Thyroid gland (tissue), 4 donors: ENCODE results near the gene CACNB4. TPM values are rescaled to one million over a fixed set of nuclear protein-coding genes. Genes with fewer than 3 reads are reported as not detected.
A peak's percentile ranks its signal among the peaks of the same experiment; 100 is the strongest.

ENCODE experiments used
- DNase-seq, 2 donors: peaks; one replicate each; pipeline ENCODE4 v3.0.0-alpha.2; 2019
- H3K27ac ChIP-seq, 3 donors: fragments of 200-600 bp; sonication (generic); 1 replicate in 2 of 3; 2 replicates in 1 of 3; pipeline ENCODE4 v1.5.1; 2016 to 2019; ENCODE audit warnings: mild to moderate bottlenecking in 1 of 3, moderate library complexity in 1 of 3
- H3K27me3 ChIP-seq: fragments of 200-600 bp; sonication (generic); one replicate; pipeline ENCODE4 v1.5.1; 2019
- H3K36me3 ChIP-seq, 2 donors: fragments of 200-600 bp; sonication (generic); one replicate each; pipeline ENCODE4 v1.5.1; 2016 to 2019
- H3K4me1 ChIP-seq, 2 donors: fragments of 200-600 bp; sonication (generic); one replicate each; pipeline ENCODE4 v1.5.1; 2017 to 2019
- H3K4me3 ChIP-seq, 3 donors: fragments of 200-600 bp; sonication (generic); replicated peaks in 1 of 3; 1 replicate in 2 of 3; 2 replicates in 1 of 3; pipeline ENCODE4 v1.5.1; 2016; ENCODE audit warnings: mild to moderate bottlenecking in 1 of 3
- H3K9me3 ChIP-seq: fragments of 200-600 bp; sonication (generic); one replicate; pipeline ENCODE4 v1.5.1; 2017
- CTCF ChIP-seq, 6 experiments: fragments of 200-600 bp in 3 of 6; fragments of 450-650 bp in 3 of 6; sonication (generic) in 3 of 6; IDR thresholded peaks; one replicate each; pipeline ENCODE4 v1.5.1; 2016 to 2019; ENCODE audit warnings: antibody characterized with exemption in 6 of 6, mild to moderate bottlenecking in 2 of 6, inconsistent platforms in 1 of 6, moderate library complexity in 1 of 6
- POLR2A ChIP-seq, 2 donors: fragments of 450-650 bp; IDR thresholded peaks; one replicate each; pipeline ENCODE4 v1.6.1; 2017; ENCODE audit warnings: antibody characterized with exemption in 2 of 2, mild to moderate bottlenecking in 2 of 2, moderate library complexity in 1 of 2
- WGBS, 2 donors: methylation state at CpG; one replicate each; pipeline ENCODE4 v1.1.5; 2017; 5-methylcytosine and 5-hydroxymethylcytosine counted together
- intact Hi-C: fragments of 100-400 bp; cut with DNase I; formaldehyde crosslinking; loops from one replicate; pipeline ENCODE4 v1.15.1; 2023
- total RNA-seq, 4 donors: library from RNA; depleted of rRNA; stranded (reverse); fragments of >200 nt; gene quantifications; one replicate each; pipeline ENCODE4 v1.2.3, GENCODE V29; 2016

Gene CACNB4
- total RNA-seq, 4 donors from 2014 or later = 3.0 to 3.6 (median 3.2) TPM

- H3K4me1 ChIP-seq = peaks cover 20 to 21% of the 10 kb centered on the region in 2 donors
- WGBS, 2 donors = 0% methylated on average over 12 to 27 of the region's 64 CpGs
- no peaks in the 10 kb centered on the region for H3K27me3 ChIP-seq
- H3K27ac ChIP-seq = peak within 1 kb of the TSS; percentile 64 to 87 (median 86)
- peak in 1 of 6 experiments; percentile 14 for TF ChIP-seq CTCF (IDR thresholded peaks at IDR 0.05)
- peak in 1 of 2 donors; percentile 96 for TF ChIP-seq POLR2A (IDR thresholded peaks at IDR 0.05)
- H3K36me3 ChIP-seq = no peaks in the 10 kb centered on the region
- H3K4me3 ChIP-seq = peak within 1 kb of the TSS; percentile 56 to 91 (median 77)
- H3K9me3 ChIP-seq = no peaks in the 10 kb centered on the region
- intact Hi-C loops = no loop called here
- peak; percentile 93 to 95 for DNase-seq
Measured at GRCh38 chr2:151828143-151828889, 270.5 kb downstream of the CACNB4 start, which contains the start of gene ARL5A. TSS of gene ARL5A (minus strand) at chr2:151828421. CDS start at chr2:151828176, 245 bp downstream.

GRCh38 chr2:151827564-151828142 is 271.2 kb downstream of the CACNB4 start:
- H3K27ac ChIP-seq = peak overlapping the region; percentile 64 to 87 (median 86)
- peak overlapping the region; percentile 56 to 91 (median 77) for H3K4me3 ChIP-seq
- no peaks in the 10 kb centered on the region for H3K27me3 ChIP-seq
- H3K4me1 ChIP-seq = peaks cover 20 to 21% of the 10 kb centered on the region in 2 donors
- intact Hi-C loops = no loop called here
- peak; percentile 39 to 42 for DNase-seq
- H3K9me3 ChIP-seq = no peaks in the 10 kb centered on the region
- H3K36me3 ChIP-seq = no peaks in the 10 kb centered on the region
- 0 to 1% methylated on average over 25 to 30 of the region's 38 CpGs for WGBS, 2 donors
- no peak for TF ChIP-seq POLR2A (IDR thresholded peaks at IDR 0.05)
- no peak for TF ChIP-seq CTCF (IDR thresholded peaks at IDR 0.05)

- no peaks in the 10 kb centered on the region for H3K27me3 ChIP-seq
- intact Hi-C loops = no loop called here
- H3K9me3 ChIP-seq = no peaks in the 10 kb centered on the region
- peak overlapping the region in 2 of 3 donors; percentile 77 to 91 for H3K4me3 ChIP-seq
- DNase-seq = no peak
- TF ChIP-seq POLR2A (IDR thresholded peaks at IDR 0.05) = no peak
- TF ChIP-seq CTCF (IDR thresholded peaks at IDR 0.05) = no peak
- H3K36me3 ChIP-seq = no peaks in the 10 kb centered on the region
- peak overlapping the region in 1 of 3 donors; percentile 87 for H3K27ac ChIP-seq
- peaks cover 20 to 21% of the 10 kb centered on the region in 2 donors for H3K4me1 ChIP-seq
- 61 to 66% methylated on average over 6 of the region's 6 CpGs for WGBS, 2 donors
Measured at GRCh38 chr2:151826737-151827157, 272.1 kb downstream of the CACNB4 start.

GRCh38 chr2:151824886-151825285 is 274.0 kb downstream of the CACNB4 start:
- Histone ChIP-seq H3K4me1 (peaks cover 20 to 21% of the 10 kb centered on the region in 2 donors), H3K36me3 (no peaks in the 10 kb centered on the region), H3K27ac (peak overlapping the region in 1 of 3 donors; percentile 17), H3K9me3 (no peaks in the 10 kb centered on the region), H3K27me3 (no peaks in the 10 kb centered on the region), H3K4me3 (no peak overlapping the region)
- intact Hi-C loops = no loop called here
- WGBS, 2 donors = 72 to 76% methylated on average over 2 of the region's 2 CpGs
- TF ChIP-seq POLR2A (IDR thresholded peaks at IDR 0.05) (no peak), CTCF (IDR thresholded peaks at IDR 0.05) (no peak)
- no peak for DNase-seq

- no peaks in the 10 kb centered on the region for H3K36me3 ChIP-seq
- H3K4me1 ChIP-seq = peaks cover 20 to 21% of the 10 kb centered on the region in 2 donors
- WGBS, 2 donors = 42 to 50% methylated on average over 6 of the region's 6 CpGs
- H3K9me3 ChIP-seq = no peaks in the 10 kb centered on the region
- peak in 1 of 2 donors; percentile 9 for DNase-seq
- H3K4me3 ChIP-seq = no peak overlapping the region
- no peaks in the 10 kb centered on the region for H3K27me3 ChIP-seq
- intact Hi-C loops = no loop called here
- H3K27ac ChIP-seq = no peak overlapping the region
- TF ChIP-seq POLR2A (IDR thresholded peaks at IDR 0.05) = no peak
- no peak for TF ChIP-seq CTCF (IDR thresholded peaks at IDR 0.05)
Measured at GRCh38 chr2:151823651-151824050, 275.2 kb downstream of the CACNB4 start.
